Stomach (tissue), 4 donors: ENCODE results near the gene FUT8.

Experiments
- EP300 ChIP-seq: sonication (generic); formaldehyde crosslinking; IDR thresholded peaks from one replicate; pipeline ENCODE4 v1.6.1; 2017; ENCODE audit warnings: antibody characterized with exemption
- POLR2AphosphoS5 ChIP-seq, 3 donors: sonication (generic); formaldehyde crosslinking; IDR thresholded peaks; one replicate each; pipeline ENCODE4 v1.6.1; 2016; ENCODE audit warnings: antibody characterized with exemption in 3 of 3
- TF ChIP-seq, protein P1 (sequence below), 7 experiments: fragments of 450-650 bp in 4 of 7; fragments of 200-600 bp in 3 of 7; sonication (generic) in 3 of 7; IDR thresholded peaks; one replicate each; pipeline ENCODE4 v1.5.1; 2016 to 2019; ENCODE audit warnings: antibody characterized with exemption in 7 of 7, control low read depth in 2 of 7, mild to moderate bottlenecking in 1 of 7

GRCh38 chr14:65720171-65720570 is 307.6 kb downstream of the FUT8 start:
- TF ChIP-seq, protein P1, sequence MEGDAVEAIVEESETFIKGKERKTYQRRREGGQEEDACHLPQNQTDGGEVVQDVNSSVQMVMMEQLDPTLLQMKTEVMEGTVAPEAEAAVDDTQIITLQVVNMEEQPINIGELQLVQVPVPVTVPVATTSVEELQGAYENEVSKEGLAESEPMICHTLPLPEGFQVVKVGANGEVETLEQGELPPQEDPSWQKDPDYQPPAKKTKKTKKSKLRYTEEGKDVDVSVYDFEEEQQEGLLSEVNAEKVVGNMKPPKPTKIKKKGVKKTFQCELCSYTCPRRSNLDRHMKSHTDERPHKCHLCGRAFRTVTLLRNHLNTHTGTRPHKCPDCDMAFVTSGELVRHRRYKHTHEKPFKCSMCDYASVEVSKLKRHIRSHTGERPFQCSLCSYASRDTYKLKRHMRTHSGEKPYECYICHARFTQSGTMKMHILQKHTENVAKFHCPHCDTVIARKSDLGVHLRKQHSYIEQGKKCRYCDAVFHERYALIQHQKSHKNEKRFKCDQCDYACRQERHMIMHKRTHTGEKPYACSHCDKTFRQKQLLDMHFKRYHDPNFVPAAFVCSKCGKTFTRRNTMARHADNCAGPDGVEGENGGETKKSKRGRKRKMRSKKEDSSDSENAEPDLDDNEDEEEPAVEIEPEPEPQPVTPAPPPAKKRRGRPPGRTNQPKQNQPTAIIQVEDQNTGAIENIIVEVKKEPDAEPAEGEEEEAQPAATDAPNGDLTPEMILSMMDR (IDR thresholded peaks at IDR 0.05): no peak
- TF ChIP-seq POLR2AphosphoS5 (IDR thresholded peaks at IDR 0.05): no peak
- no peak for TF ChIP-seq EP300
